ENCODE results near the gene PPP2R1A. TPM values are rescaled to one million over a fixed set of nuclear protein-coding genes. Genes with fewer than 3 reads are reported as not detected.
"Not testable (repeated sequence)": the region's sequence is repeated elsewhere in the genome, so short reads cannot be mapped to it uniquely, and the experiment has no call there.

Gene PPP2R1A
- polyA plus RNA-seq, 10 donors, result 242 to 328 (median 297) TPM

GRCh38 chr19:52237197-52237596 lies 47.3 kb downstream of the PPP2R1A start:
- no peak for DNase-seq

GRCh38 chr19:52237771-52238400 lies 48.0 kb downstream of the PPP2R1A start:
- peak; percentile 45 to 85 (median 76) for DNase-seq

- no peak for DNase-seq
Observed at GRCh38 chr19:52244021-52244420, 54.2 kb downstream of the PPP2R1A start.

- DNase-seq, result peak; percentile 51 to 73 (median 65)
Observed at GRCh38 chr19:52248241-52248640, 58.4 kb downstream of the PPP2R1A start.

GRCh38 chr19:52258426-52258825 lies 68.6 kb downstream of the PPP2R1A start:
- no peak for DNase-seq

- not testable (repeated sequence) for DNase-seq
Observed at GRCh38 chr19:52265556-52265955, 75.7 kb downstream of the PPP2R1A start.

GRCh38 chr19:52269338-52270261 lies 79.7 kb downstream of the PPP2R1A start, which contains the start of gene ZNF766:
Gene ZNF766, plus strand, starts transcription at chr19:52269587. Its CDS starts 27 bp downstream, at chr19:52269614.
- peak; percentile 94 to 98 (median 95) for DNase-seq

GRCh38 chr19:52270266-52270885 lies 80.5 kb downstream of the PPP2R1A start:
- DNase-seq, result no peak

GRCh38 chr19:52273301-52273700 lies 83.4 kb downstream of the PPP2R1A start:
- no peak for DNase-seq

- DNase-seq, result no peak
Observed at GRCh38 chr19:52274191-52274590, 84.3 kb downstream of the PPP2R1A start.

GRCh38 chr19:52275988-52276387 lies 86.1 kb downstream of the PPP2R1A start:
- no peak for DNase-seq

- no peak for DNase-seq
Observed at GRCh38 chr19:52277471-52277870, 87.6 kb downstream of the PPP2R1A start.

Other genes with a start within 250 kb of the PPP2R1A start
- gene ZNF350, start 203.2 kb upstream of the PPP2R1A start, polyA plus RNA-seq (ENCODE audit: insufficient read length in 10 of 10), result 1 to 10 TPM; 5.6 to 9.8 (median 8.0) TPM
- 10 to 100 TPM in 5 of 10 donors, 1 to 10 TPM in 5; 7.6 to 12.5 (median 10.1) TPM for gene ZNF615, start 181.8 kb upstream of the PPP2R1A start, polyA plus RNA-seq (ENCODE audit: insufficient read length in 10 of 10)
- 10 to 100 TPM in 4 of 10 donors, 1 to 10 TPM in 6; 7.4 to 10.9 (median 9.4) TPM for gene ZNF614, start 161.7 kb upstream of the PPP2R1A start, polyA plus RNA-seq (ENCODE audit: insufficient read length in 10 of 10)
- 10 to 100 TPM in 5 of 10 donors, 1 to 10 TPM in 5; 7.3 to 14.6 (median 10.0) TPM for gene ZNF432, start 141.2 kb upstream of the PPP2R1A start, polyA plus RNA-seq (ENCODE audit: insufficient read length in 10 of 10)
- gene ZNF841, start 94.3 kb upstream of the PPP2R1A start, polyA plus RNA-seq (ENCODE audit: insufficient read length in 10 of 10), result 10 to 100 TPM in 5 of 10 donors, 1 to 10 TPM in 5; 8.2 to 18.9 (median 10.0) TPM
- 10 to 100 TPM in 5 of 10 donors, 1 to 10 TPM in 5; 7.3 to 12.8 (median 10.1) TPM for gene ZNF616, start 50.1 kb upstream of the PPP2R1A start, polyA plus RNA-seq (ENCODE audit: insufficient read length in 10 of 10)
- gene ZNF836, start 18.4 kb upstream of the PPP2R1A start, polyA plus RNA-seq (ENCODE audit: insufficient read length in 10 of 10), result 10 to 100 TPM in 2 of 10 donors, 1 to 10 TPM in 8; 5.9 to 10.9 (median 8.6) TPM
- gene ZNF766, start 79.5 kb downstream of the PPP2R1A start, polyA plus RNA-seq (ENCODE audit: insufficient read length in 10 of 10), result 10 to 100 TPM in 9 of 10 donors, 1 to 10 TPM in 1; 8.1 to 14.4 (median 11.9) TPM
- gene ZNF480, start 107.1 kb downstream of the PPP2R1A start, polyA plus RNA-seq (ENCODE audit: insufficient read length in 10 of 10), result 10 to 100 TPM in 5 of 10 donors, 1 to 10 TPM in 5; 7.9 to 12.8 (median 10.4) TPM
- gene ZNF610, start 146.2 kb downstream of the PPP2R1A start, polyA plus RNA-seq (ENCODE audit: insufficient read length in 10 of 10), result 1 to 10 TPM; 3.3 to 6.3 (median 4.2) TPM
- gene ZNF880, start 179.9 kb downstream of the PPP2R1A start, polyA plus RNA-seq (ENCODE audit: insufficient read length in 10 of 10), result 10 to 100 TPM; 11.4 to 17.1 (median 15.3) TPM
- 10 to 100 TPM; 12.1 to 30.7 (median 17.3) TPM for gene ZNF528, start 207.8 kb downstream of the PPP2R1A start, polyA plus RNA-seq (ENCODE audit: insufficient read length in 10 of 10)
- 1 to 10 TPM in 1 of 10 donors, under 1 TPM in 9; 0.47 to 1.4 (median 0.66) TPM for gene ZNF534, start 239.1 kb downstream of the PPP2R1A start, polyA plus RNA-seq (ENCODE audit: insufficient read length in 10 of 10)

Measured in muscle of back (tissue), 11 donors.